ENCODE results near the gene HPSE2. TPM values are rescaled to one million over a fixed set of nuclear protein-coding genes. Genes with fewer than 3 reads are reported as not detected.

The HPSE2 gene
- total RNA-seq, 1 donor from 2014 or later, result 10.6 TPM

DNA sequence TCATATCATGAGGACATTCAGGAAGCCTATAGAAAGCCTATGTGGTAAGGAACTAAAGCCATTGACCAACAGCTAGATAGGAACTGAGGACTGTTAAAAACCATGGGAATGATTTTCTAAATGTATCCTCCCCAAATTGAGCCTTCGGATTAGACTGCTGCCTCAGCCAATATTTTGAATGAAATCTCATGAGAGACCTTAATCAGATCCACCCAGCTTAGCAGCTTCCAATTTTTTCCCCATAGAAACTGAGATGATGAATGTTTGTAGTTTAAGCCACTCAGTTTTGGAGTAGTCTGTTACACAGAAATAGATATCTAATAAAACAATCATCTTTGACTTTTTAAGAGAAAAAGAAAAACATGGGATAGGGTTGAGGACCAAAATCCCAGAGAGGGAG, 292.0 kb downstream of the HPSE2 start:
- no peak for TF ChIP-seq POLR2AphosphoS5 (IDR thresholded peaks at IDR 0.05; ENCODE audit: insufficient read depth in 1 of 2, low read depth in 1 of 2)
- TF ChIP-seq POLR2A (IDR thresholded peaks at IDR 0.05), result no peak
- no peaks in the 10 kb centered on the region for H3K9me3 ChIP-seq
- no peak overlapping the region for H3K27ac ChIP-seq
- H3K27me3 ChIP-seq, result no peaks in the 10 kb centered on the region
- DNase-seq (ENCODE audit: extremely low spot score in 2 of 2), result no peak
- intact Hi-C loops (cut with DNase I), result no loop called here
- H3K4me3 ChIP-seq, result no peak overlapping the region
- no peaks in the 10 kb centered on the region for H3K36me3 ChIP-seq
- no peaks in the 10 kb centered on the region for H3K4me1 ChIP-seq

DNA sequence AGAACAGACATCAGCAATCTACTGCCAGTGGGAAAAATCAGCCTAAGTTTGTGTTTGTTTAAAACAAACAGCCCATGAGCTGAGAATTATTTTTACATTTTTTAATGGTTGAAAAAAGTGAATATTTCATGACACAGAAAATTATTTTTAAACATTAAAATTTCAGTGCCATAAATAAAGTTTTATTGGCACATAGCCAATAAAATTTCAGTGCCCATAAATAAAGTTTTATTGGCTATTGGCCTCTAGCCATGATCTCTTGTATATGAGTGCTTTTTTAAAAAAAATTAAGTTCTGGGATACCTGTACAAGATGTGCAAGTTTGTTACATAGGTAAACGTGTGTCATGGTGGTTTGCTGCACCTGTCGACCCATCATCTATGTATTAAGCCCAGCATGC, 305.9 kb downstream of the HPSE2 start:
- Histone ChIP-seq H3K4me1 (peaks cover 2% of the 10 kb centered on the region), H3K4me3 (no peak overlapping the region), H3K9me3 (no peaks in the 10 kb centered on the region), H3K36me3 (no peaks in the 10 kb centered on the region), H3K27ac (no peak overlapping the region), H3K27me3 (no peaks in the 10 kb centered on the region)
- no peak for DNase-seq (ENCODE audit: extremely low spot score in 2 of 2)
- intact Hi-C loops (cut with DNase I), result no loop called here
- TF ChIP-seq POLR2AphosphoS5 (IDR thresholded peaks at IDR 0.05; ENCODE audit: insufficient read depth in 1 of 2, low read depth in 1 of 2) (no peak), POLR2A (IDR thresholded peaks at IDR 0.05) (no peak)
- TF ChIP-seq, protein P1, sequence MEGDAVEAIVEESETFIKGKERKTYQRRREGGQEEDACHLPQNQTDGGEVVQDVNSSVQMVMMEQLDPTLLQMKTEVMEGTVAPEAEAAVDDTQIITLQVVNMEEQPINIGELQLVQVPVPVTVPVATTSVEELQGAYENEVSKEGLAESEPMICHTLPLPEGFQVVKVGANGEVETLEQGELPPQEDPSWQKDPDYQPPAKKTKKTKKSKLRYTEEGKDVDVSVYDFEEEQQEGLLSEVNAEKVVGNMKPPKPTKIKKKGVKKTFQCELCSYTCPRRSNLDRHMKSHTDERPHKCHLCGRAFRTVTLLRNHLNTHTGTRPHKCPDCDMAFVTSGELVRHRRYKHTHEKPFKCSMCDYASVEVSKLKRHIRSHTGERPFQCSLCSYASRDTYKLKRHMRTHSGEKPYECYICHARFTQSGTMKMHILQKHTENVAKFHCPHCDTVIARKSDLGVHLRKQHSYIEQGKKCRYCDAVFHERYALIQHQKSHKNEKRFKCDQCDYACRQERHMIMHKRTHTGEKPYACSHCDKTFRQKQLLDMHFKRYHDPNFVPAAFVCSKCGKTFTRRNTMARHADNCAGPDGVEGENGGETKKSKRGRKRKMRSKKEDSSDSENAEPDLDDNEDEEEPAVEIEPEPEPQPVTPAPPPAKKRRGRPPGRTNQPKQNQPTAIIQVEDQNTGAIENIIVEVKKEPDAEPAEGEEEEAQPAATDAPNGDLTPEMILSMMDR (IDR thresholded peaks at IDR 0.05), result no peak

DNA sequence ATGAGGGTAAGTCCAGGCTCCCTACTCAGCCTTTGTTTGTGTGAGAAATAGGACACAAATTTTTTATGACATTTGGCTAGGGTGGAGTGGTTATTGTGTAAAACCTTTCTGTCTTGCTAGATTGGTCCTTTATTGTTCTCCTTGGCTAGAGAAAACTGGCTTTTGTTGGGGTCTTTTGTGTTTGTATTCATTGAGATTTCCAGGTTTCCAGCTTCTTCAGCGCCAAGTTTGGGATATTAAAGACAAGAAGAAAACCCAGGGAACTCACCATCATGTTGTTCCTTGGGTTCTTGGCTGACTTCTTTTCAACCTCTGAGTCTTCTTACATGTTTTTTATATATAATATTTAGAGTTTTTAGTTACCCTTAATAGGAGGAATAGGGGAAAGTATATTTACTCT, 310.0 kb downstream of the HPSE2 start:
- Histone ChIP-seq H3K4me1 (peaks cover 8% of the 10 kb centered on the region), H3K4me3 (no peak overlapping the region), H3K27ac (no peak overlapping the region), H3K9me3 (no peaks in the 10 kb centered on the region), H3K36me3 (no peaks in the 10 kb centered on the region), H3K27me3 (no peaks in the 10 kb centered on the region)
- DNase-seq (ENCODE audit: extremely low spot score in 2 of 2), result no peak
- TF ChIP-seq POLR2AphosphoS5 (IDR thresholded peaks at IDR 0.05; ENCODE audit: insufficient read depth in 1 of 2, low read depth in 1 of 2), result no peak
- TF ChIP-seq POLR2A (IDR thresholded peaks at IDR 0.05), result no peak
- TF ChIP-seq, protein P1 (IDR thresholded peaks at IDR 0.05), result no peak
- intact Hi-C loops (cut with DNase I), result no loop called here

DNA sequence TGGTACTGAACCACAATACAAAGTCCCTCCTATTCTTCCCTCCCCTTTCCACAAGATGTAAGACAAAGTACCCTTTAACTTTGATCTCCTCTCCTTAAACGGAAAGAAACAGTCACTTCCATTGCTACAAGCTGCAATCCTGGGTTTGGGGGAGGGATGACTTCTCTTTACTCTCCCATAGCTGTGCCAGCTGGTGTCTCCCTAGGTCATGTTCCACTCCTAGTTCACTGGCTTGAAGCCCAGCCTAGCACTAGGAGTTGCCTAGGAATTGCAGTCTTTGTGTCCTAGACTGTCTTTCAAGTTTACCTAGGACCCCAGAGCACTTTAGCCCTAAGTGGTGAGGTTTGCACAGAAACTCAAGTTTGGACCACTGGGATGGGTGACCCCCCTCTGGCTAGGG, 311.1 kb downstream of the HPSE2 start:
- no peak for DNase-seq (ENCODE audit: extremely low spot score in 2 of 2)
- TF ChIP-seq, protein P1 (IDR thresholded peaks at IDR 0.05), result no peak
- TF ChIP-seq POLR2AphosphoS5 (IDR thresholded peaks at IDR 0.05; ENCODE audit: insufficient read depth in 1 of 2, low read depth in 1 of 2) (no peak), POLR2A (IDR thresholded peaks at IDR 0.05) (no peak)
- Histone ChIP-seq H3K27me3 (no peaks in the 10 kb centered on the region), H3K27ac (no peak overlapping the region), H3K4me1 (peaks cover 9% of the 10 kb centered on the region), H3K36me3 (no peaks in the 10 kb centered on the region), H3K4me3 (no peak overlapping the region), H3K9me3 (no peaks in the 10 kb centered on the region)
- intact Hi-C loops (cut with DNase I), result no loop called here

DNA sequence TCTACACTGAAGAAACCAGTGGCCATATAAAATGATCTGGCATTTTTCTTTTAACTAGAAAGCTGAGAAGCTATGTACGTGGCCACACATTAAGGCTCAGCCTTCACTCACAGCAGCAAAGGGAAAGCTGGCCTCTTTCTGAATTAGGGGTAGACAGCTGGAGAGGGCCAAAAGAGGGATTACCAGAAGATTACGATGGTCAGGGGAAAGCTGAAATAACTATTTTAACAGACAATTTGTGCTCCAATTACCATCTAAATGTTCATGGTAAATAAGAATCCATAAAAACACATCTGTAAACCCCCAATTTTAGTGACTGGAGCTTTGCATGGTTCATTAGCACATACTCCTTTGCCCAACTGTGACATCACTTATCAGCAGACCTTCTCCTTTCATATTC, 314.3 kb downstream of the HPSE2 start:
- no peak for DNase-seq (ENCODE audit: extremely low spot score in 2 of 2)
- TF ChIP-seq, protein P1 (IDR thresholded peaks at IDR 0.05), result no peak
- TF ChIP-seq POLR2AphosphoS5 (IDR thresholded peaks at IDR 0.05; ENCODE audit: insufficient read depth in 1 of 2, low read depth in 1 of 2), result no peak
- no peak for TF ChIP-seq POLR2A (IDR thresholded peaks at IDR 0.05)
- intact Hi-C loops (cut with DNase I), result no loop called here

More for the DNA sequence above, 314.3 kb downstream of the HPSE2 start:
- H3K36me3 ChIP-seq, result no peaks in the 10 kb centered on the region
- no peak overlapping the region for H3K4me3 ChIP-seq
- H3K27ac ChIP-seq, result peak overlapping the region; percentile 45
- peaks cover 9% of the 10 kb centered on the region for H3K4me1 ChIP-seq
- no peaks in the 10 kb centered on the region for H3K27me3 ChIP-seq
- no peaks in the 10 kb centered on the region for H3K9me3 ChIP-seq

All from vagina (tissue), 2 donors.